ENCODE measurements around the gene FBLN2.

- TF ChIP-seq CTCF (IDR thresholded peaks at IDR 0.05) (no peak), POLR2A (IDR thresholded peaks at IDR 0.05) (no peak), POLR2AphosphoS5 (IDR thresholded peaks at IDR 0.05) (no peak)
Measured at GRCh38 chr3:13633176-13633575, 84.3 kb downstream of the FBLN2 start.
